ENCODE data around the gene USH2A. TPM values are rescaled to one million over a fixed set of nuclear protein-coding genes. Genes with fewer than 3 reads are reported as not detected.

USH2A gene
- total RNA-seq, 4 donors from 2014 or later, result under 0.01 TPM; not detected in 3

DNA sequence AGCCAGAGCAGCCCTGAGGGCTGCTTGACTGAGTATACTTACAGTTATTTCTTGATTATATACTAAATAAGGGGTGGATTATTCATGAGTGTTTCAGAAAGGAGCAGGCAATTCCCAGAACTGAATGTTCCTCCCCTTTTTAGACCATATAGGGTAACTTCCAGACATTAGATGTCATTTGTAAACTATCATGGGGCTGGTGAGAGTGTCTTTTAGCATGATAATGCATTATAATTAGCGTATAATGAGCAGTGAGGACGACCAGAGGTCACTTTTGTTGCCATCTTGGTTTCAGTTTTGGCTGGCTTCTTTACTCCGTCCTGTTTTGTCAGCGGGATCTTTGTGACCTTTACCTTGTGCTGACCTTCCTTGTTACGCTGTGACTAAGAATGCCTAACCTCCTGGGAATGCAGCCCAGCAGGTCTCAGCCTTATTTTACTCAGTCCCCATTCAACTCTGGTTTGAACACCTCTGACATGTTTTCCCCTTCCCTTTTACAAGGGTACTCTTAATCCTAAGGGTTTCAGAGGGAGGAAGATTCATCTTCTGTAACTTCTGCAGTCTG is 840.0 kb downstream of the USH2A start:
- in situ Hi-C loops (cut with MboI; ENCODE audit: low pct_ligation_motif_present in 1 of 4, low pct_unique_long_range_greater_than_20kb in 1 of 4, low sequenced_read_pairs in 3 of 4) (no loop called here), intact Hi-C loops (cut with DNase I; ENCODE audit: low total_unique reads) (no loop called here)
- DNase-seq, result no peak
- WGBS, 2 donors (ENCODE audit: low coverage in 1 of 2), result 82 to 87% methylated on average over 5 of the region's 5 CpGs
- no peak overlapping the region for H3K27ac ChIP-seq
- H3K27me3 ChIP-seq, result no peaks in the 10 kb centered on the region
- TF ChIP-seq POLR2A (IDR thresholded peaks at IDR 0.05) (no peak), POLR2AphosphoS5 (IDR thresholded peaks at IDR 0.05) (no peak), EP300 (IDR thresholded peaks at IDR 0.05; ENCODE audit: low read depth) (no peak)
- TF ChIP-seq, protein P1, sequence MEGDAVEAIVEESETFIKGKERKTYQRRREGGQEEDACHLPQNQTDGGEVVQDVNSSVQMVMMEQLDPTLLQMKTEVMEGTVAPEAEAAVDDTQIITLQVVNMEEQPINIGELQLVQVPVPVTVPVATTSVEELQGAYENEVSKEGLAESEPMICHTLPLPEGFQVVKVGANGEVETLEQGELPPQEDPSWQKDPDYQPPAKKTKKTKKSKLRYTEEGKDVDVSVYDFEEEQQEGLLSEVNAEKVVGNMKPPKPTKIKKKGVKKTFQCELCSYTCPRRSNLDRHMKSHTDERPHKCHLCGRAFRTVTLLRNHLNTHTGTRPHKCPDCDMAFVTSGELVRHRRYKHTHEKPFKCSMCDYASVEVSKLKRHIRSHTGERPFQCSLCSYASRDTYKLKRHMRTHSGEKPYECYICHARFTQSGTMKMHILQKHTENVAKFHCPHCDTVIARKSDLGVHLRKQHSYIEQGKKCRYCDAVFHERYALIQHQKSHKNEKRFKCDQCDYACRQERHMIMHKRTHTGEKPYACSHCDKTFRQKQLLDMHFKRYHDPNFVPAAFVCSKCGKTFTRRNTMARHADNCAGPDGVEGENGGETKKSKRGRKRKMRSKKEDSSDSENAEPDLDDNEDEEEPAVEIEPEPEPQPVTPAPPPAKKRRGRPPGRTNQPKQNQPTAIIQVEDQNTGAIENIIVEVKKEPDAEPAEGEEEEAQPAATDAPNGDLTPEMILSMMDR (IDR thresholded peaks at IDR 0.05), result no peak
- H3K9me3 ChIP-seq, result no peaks in the 10 kb centered on the region
- H3K4me1 ChIP-seq, result no peaks in the 10 kb centered on the region
- H3K4me3 ChIP-seq, result no peak overlapping the region
- H3K36me3 ChIP-seq, result peaks cover 0 to 52% (median 16%) of the 10 kb centered on the region in 4 donors

DNA sequence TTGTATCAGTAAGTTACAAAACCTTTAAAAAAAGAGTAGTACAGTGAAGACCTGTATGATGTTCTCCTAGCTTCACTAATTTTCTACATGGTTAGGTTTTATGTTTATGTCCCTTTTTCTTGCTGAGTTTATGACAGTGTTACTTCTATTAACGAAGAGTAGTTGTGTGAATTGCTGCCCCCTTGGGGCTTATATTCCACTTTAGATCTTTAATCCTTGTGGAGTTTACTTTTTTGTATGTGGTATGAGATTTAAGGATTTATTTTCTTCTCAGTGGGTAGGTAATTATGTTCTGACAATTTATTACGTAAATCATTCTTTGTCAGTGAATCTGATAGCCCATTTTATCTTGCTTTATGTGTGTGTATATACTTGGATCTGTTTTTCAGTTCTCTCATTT is 841.4 kb downstream of the USH2A start:
- no peak for DNase-seq
- TF ChIP-seq EP300 (IDR thresholded peaks at IDR 0.05; ENCODE audit: low read depth) (no peak), POLR2A (IDR thresholded peaks at IDR 0.05) (no peak), POLR2AphosphoS5 (IDR thresholded peaks at IDR 0.05) (no peak)
- TF ChIP-seq, protein P1 (IDR thresholded peaks at IDR 0.05), result no peak
- intact Hi-C loops (cut with DNase I; ENCODE audit: low total_unique reads), result no loop called here
- Histone ChIP-seq H3K4me3 (no peak overlapping the region), H3K27ac (no peak overlapping the region), H3K36me3 (peaks cover 0 to 53% (median 21%) of the 10 kb centered on the region in 4 donors), H3K27me3 (no peaks in the 10 kb centered on the region), H3K4me1 (no peaks in the 10 kb centered on the region), H3K9me3 (no peaks in the 10 kb centered on the region)
- in situ Hi-C loops (cut with MboI; ENCODE audit: low pct_ligation_motif_present in 1 of 4, low pct_unique_long_range_greater_than_20kb in 1 of 4, low sequenced_read_pairs in 3 of 4), result no loop called here
- 83% methylated on average over 2 of the region's 2 CpGs for WGBS, 2 donors (ENCODE audit: low coverage in 1 of 2)

Small RNA genes lying within 50 kb of the gene (small RNA-seq; reads per million reads assigned to genes)
- gene MRPS18BP1, result 0 reads per million in 4 donors
- 0 reads per million in 4 donors for gene RF00108

Measured in transverse colon (tissue), 4 donors.